HepG2 (cell line): ENCODE results near the gene B9D2. TPM values are rescaled to one million over a fixed set of nuclear protein-coding genes. Genes with fewer than 3 reads are reported as not detected.

Source experiments
- ARNT2 ChIP-seq: sonication (generic); formaldehyde crosslinking; IDR thresholded peaks from 2 replicates; pipeline ENCODE4 v1.8.0; 2022; ENCODE audit warnings: mild to moderate bottlenecking, low read depth, missing genetic modification reagents, moderate library complexity
- ATF1 ChIP-seq: IDR thresholded peaks from 2 replicates; pipeline ENCODE4 v1.6.1; 2016; ENCODE audit warnings: mild to moderate bottlenecking, control low read depth
- HDAC1 ChIP-seq: sonication (generic); formaldehyde crosslinking; IDR thresholded peaks from 2 replicates; pipeline ENCODE4 v1.5.1; 2020; ENCODE audit warnings: mild to moderate bottlenecking, missing genetic modification reagents
- HOXA9 ChIP-seq: sonication (generic); formaldehyde crosslinking; IDR thresholded peaks from 2 replicates; pipeline ENCODE4 v1.8.1; 2022; ENCODE audit warnings: missing genetic modification reagents, mild to moderate bottlenecking, moderate library complexity, borderline replicate concordance
- IRF9 ChIP-seq: sonication (generic); formaldehyde crosslinking; IDR thresholded peaks from 2 replicates; pipeline ENCODE4 v1.8.0; 2022; ENCODE audit warnings: missing genetic modification reagents, mild to moderate bottlenecking, borderline replicate concordance
- KDM2A ChIP-seq: sonication (generic); formaldehyde crosslinking; IDR thresholded peaks from 2 replicates; pipeline ENCODE4 v1.4.0; 2020; ENCODE audit warnings: low read depth, missing genetic modification reagents, borderline replicate concordance
- KDM6A ChIP-seq: IDR thresholded peaks from 2 replicates; pipeline ENCODE4 v1.6.1; 2016; ENCODE audit warnings: low read depth
- MED1 ChIP-seq: sonication (generic); formaldehyde crosslinking; IDR thresholded peaks from 2 replicates; pipeline ENCODE4 v1.4.0; 2020; ENCODE audit warnings: missing genetic modification reagents
- NFE2 ChIP-seq: sonication (generic); formaldehyde crosslinking; IDR thresholded peaks from 2 replicates; pipeline ENCODE4 v1.4.0; 2020; ENCODE audit warnings: missing genetic modification reagents
- NR2F1 ChIP-seq, 2 experiments: fragments of 450-650 bp in 1 of 2; formaldehyde crosslinking in 1 of 2; IDR thresholded peaks; 2 replicates each; pipeline versions ENCODE4 v1.5.0 to v1.6.1; 2016 to 2020; ENCODE audit warnings: mild to moderate bottlenecking in 1 of 2, missing compliant biosample characterization in 1 of 2, missing genetic modification reagents in 1 of 2, moderate library complexity in 1 of 2
- PLRG1 ChIP-seq: fragments of 450-650 bp; conservative IDR thresholded peaks from 2 replicates; pipeline ENCODE4 v1.6.1; 2016
- SKI ChIP-seq: fragments of 450-650 bp; IDR thresholded peaks from one replicate; pipeline ENCODE4 v1.6.1; 2018; ENCODE audit warnings: mild to moderate bottlenecking; ENCODE audit not compliant: partially characterized antibody
- ZEB1 ChIP-seq: IDR thresholded peaks from 2 replicates; pipeline ENCODE4 v1.6.1; 2012; ENCODE audit warnings: mild to moderate bottlenecking, low read depth, inconsistent platforms; ENCODE audit not compliant: insufficient replicate concordance
- ZFP36L2 ChIP-seq: sonication (generic); formaldehyde crosslinking; IDR thresholded peaks from 2 replicates; pipeline ENCODE4 v1.4.0; 2020; ENCODE audit warnings: missing genetic modification reagents
- ZNF12 ChIP-seq: sonication (generic); formaldehyde crosslinking; IDR thresholded peaks from 2 replicates; pipeline ENCODE4 v1.5.0; 2020; ENCODE audit warnings: missing genetic modification reagents
- ZNF317 ChIP-seq: sonication (generic); formaldehyde crosslinking; IDR thresholded peaks from 2 replicates; pipeline ENCODE4 v1.5.0; 2020; ENCODE audit warnings: mild to moderate bottlenecking, missing genetic modification reagents
- ZNF468 ChIP-seq: sonication (generic); formaldehyde crosslinking; IDR thresholded peaks from 2 replicates; pipeline ENCODE4 v1.8.0; 2022; ENCODE audit warnings: mild to moderate bottlenecking, moderate library complexity, missing genetic modification reagents
- ZNF883 ChIP-seq: sonication (generic); formaldehyde crosslinking; IDR thresholded peaks from 2 replicates; pipeline ENCODE4 v1.5.1; 2020; ENCODE audit warnings: mild to moderate bottlenecking, missing genetic modification reagents; ENCODE audit errors: not compliant biosample characterization
- ZSCAN25 ChIP-seq: sonication (generic); formaldehyde crosslinking; IDR thresholded peaks from 2 replicates; pipeline ENCODE4 v1.8.0; 2022; ENCODE audit warnings: mild to moderate bottlenecking, missing genetic modification reagents
- polyA plus RNA-seq, 8 experiments: library from polyadenylated mRNA; depleted of rRNA in 3 of 8; stranded (reverse) in 7 of 8; unstranded in 1 of 8; fragments of >200 nt; fragmentation: Illumina TruSeq in 4 of 8; extraction: Trizol in 4 of 8; gene quantifications; 2 replicates each; pipeline versions ENCODE4 v1.2.1 to v1.2.3, GENCODE V29; 2011 to 2016; ENCODE audit warnings: low read depth in 4 of 8, missing spikeins in 1 of 8, mixed read lengths in 1 of 8; ENCODE audit not compliant: insufficient read depth in 1 of 8
- total RNA-seq, 5 experiments: library from RNA; depleted of rRNA; stranded (reverse); fragments of >200 nt; fragmentation: Illumina TruSeq; extraction: Trizol; gene quantifications; 2 replicates each; pipeline ENCODE4 v1.2.3, GENCODE V29; 2016; ENCODE audit warnings: low read depth in 1 of 5
- TF ChIP-seq, protein P1 (sequence below), 2 experiments: sonication (generic) in 1 of 2; formaldehyde crosslinking in 1 of 2; IDR thresholded peaks; 2 replicates each; pipeline versions ENCODE4 v1.4.0 to v1.6.1; 2018 to 2020; ENCODE audit warnings: missing genetic modification reagents in 2 of 2, borderline replicate concordance in 1 of 2, low read depth in 1 of 2, mild to moderate bottlenecking in 1 of 2, missing biosample characterization in 1 of 2
- TF ChIP-seq, protein P2 (sequence below): sonication (generic); formaldehyde crosslinking; conservative IDR thresholded peaks from 2 replicates; pipeline ENCODE4 v1.4.0; 2020; ENCODE audit warnings: missing genetic modification reagents
- TF ChIP-seq, protein P3 (sequence below): sonication (generic); formaldehyde crosslinking; IDR thresholded peaks from 2 replicates; pipeline ENCODE4 v1.4.0; 2020; ENCODE audit warnings: missing genetic modification reagents

B9D2 gene
- total and polyA plus RNA-seq, 2 of the 13 experiments (the other 11 are each of a cell fraction or from before 2014, with no cell fraction given): 3.1 to 4.4 TPM

- TF ChIP-seq PLRG1: no peak
- TF ChIP-seq HOXA9 (CRISPR knock-in tag): no peak
- TF ChIP-seq SKI: peak; percentile 45
- TF ChIP-seq, protein P1, sequence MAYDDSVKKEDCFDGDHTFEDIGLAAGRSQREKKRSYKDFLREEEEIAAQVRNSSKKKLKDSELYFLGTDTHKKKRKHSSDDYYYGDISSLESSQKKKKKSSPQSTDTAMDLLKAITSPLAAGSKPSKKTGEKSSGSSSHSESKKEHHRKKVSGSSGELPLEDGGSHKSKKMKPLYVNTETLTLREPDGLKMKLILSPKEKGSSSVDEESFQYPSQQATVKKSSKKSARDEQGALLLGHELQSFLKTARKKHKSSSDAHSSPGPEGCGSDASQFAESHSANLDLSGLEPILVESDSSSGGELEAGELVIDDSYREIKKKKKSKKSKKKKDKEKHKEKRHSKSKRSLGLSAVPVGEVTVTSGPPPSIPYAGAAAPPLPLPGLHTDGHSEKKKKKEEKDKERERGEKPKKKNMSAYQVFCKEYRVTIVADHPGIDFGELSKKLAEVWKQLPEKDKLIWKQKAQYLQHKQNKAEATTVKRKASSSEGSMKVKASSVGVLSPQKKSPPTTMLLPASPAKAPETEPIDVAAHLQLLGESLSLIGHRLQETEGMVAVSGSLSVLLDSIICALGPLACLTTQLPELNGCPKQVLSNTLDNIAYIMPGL (CRISPR knock-in tag; IDR thresholded peaks at IDR 0.05; ENCODE audit: borderline replicate concordance in 1 of 2, low read depth in 1 of 2): peak; percentile 35 to 70; a peak in 2 of 4 replicates
- TF ChIP-seq ZFP36L2 (CRISPR knock-in tag): no peak
- peak; percentile 84 to 99 for TF ChIP-seq NR2F1 (CRISPR knock-in tag; IDR thresholded peaks at IDR 0.05)
- TF ChIP-seq KDM2A (CRISPR knock-in tag): 0 out of 2 replicates have a peak, but pooled peaks have one; percentile 24
- TF ChIP-seq ATF1: peak; percentile 93
- peak; percentile 67 for TF ChIP-seq MED1 (CRISPR knock-in tag)
- TF ChIP-seq ZNF883 (CRISPR knock-in tag): peak; percentile 58
- peak; percentile 56; the same call in 1 of the 2 replicates for TF ChIP-seq HDAC1 (CRISPR knock-in tag)
- TF ChIP-seq, protein P2, sequence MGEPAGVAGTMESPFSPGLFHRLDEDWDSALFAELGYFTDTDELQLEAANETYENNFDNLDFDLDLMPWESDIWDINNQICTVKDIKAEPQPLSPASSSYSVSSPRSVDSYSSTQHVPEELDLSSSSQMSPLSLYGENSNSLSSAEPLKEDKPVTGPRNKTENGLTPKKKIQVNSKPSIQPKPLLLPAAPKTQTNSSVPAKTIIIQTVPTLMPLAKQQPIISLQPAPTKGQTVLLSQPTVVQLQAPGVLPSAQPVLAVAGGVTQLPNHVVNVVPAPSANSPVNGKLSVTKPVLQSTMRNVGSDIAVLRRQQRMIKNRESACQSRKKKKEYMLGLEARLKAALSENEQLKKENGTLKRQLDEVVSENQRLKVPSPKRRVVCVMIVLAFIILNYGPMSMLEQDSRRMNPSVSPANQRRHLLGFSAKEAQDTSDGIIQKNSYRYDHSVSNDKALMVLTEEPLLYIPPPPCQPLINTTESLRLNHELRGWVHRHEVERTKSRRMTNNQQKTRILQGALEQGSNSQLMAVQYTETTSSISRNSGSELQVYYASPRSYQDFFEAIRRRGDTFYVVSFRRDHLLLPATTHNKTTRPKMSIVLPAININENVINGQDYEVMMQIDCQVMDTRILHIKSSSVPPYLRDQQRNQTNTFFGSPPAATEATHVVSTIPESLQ (CRISPR knock-in tag): no peak
- TF ChIP-seq, protein P3, sequence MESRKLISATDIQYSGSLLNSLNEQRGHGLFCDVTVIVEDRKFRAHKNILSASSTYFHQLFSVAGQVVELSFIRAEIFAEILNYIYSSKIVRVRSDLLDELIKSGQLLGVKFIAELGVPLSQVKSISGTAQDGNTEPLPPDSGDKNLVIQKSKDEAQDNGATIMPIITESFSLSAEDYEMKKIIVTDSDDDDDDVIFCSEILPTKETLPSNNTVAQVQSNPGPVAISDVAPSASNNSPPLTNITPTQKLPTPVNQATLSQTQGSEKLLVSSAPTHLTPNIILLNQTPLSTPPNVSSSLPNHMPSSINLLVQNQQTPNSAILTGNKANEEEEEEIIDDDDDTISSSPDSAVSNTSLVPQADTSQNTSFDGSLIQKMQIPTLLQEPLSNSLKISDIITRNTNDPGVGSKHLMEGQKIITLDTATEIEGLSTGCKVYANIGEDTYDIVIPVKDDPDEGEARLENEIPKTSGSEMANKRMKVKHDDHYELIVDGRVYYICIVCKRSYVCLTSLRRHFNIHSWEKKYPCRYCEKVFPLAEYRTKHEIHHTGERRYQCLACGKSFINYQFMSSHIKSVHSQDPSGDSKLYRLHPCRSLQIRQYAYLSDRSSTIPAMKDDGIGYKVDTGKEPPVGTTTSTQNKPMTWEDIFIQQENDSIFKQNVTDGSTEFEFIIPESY (CRISPR knock-in tag): 0 out of 2 replicates have a peak, but pooled peaks have one; percentile 27
- TF ChIP-seq ARNT2 (CRISPR knock-in tag): 0 out of 2 replicates have a peak, but pooled peaks have one; percentile 40
- TF ChIP-seq ZNF317 (CRISPR knock-in tag): no peak
- no peak for TF ChIP-seq NFE2 (CRISPR knock-in tag)
- peak; percentile 34; the same call in 1 of the 2 replicates for TF ChIP-seq ZSCAN25 (CRISPR knock-in tag)
- TF ChIP-seq IRF9 (CRISPR knock-in tag): no peak
- TF ChIP-seq ZNF12 (CRISPR knock-in tag): no peak; the same call in 1 of the 2 replicates
- TF ChIP-seq ZEB1: no peak
- no peak for TF ChIP-seq KDM6A
- TF ChIP-seq ZNF468: no peak
Measured at GRCh38 chr19:41321600-41322270, 42.2 kb downstream of the B9D2 start (continued).
